Activated CD4-positive, alpha-beta T cell treated with anti-CD3 and anti-CD28 coated beads, Interleukin-2, amount 50 U/mL, for 24 hours (primary cell): ENCODE data around the gene ETV6.

Experiments used
- DNase-seq, 2 donors: peaks; one replicate each; pipeline ENCODE4 v3.0.0-alpha.2; 2020; ENCODE audit warnings: low read depth in 1 of 2, low spot score in 1 of 2

Gene ETV6

GRCh38 chr12:11642785-11643184 is 6.7 kb upstream of the ETV6 start:
- DNase-seq: no peak

- DNase-seq: no peak
These were observed 4.1 kb upstream of the ETV6 start for GRCh38 chr12:11645391-11645790.

- peak; percentile 51 to 53 for DNase-seq
These were observed 711 bp upstream of the ETV6 start for GRCh38 chr12:11648514-11649412.

- DNase-seq: no peak
These were observed 1.1 kb downstream of the ETV6 start for GRCh38 chr12:11650286-11651281.

GRCh38 chr12:11651381-11651780 is 1.9 kb downstream of the ETV6 start:
- DNase-seq: no peak

- no peak for DNase-seq
These were observed 2.3 kb downstream of the ETV6 start for GRCh38 chr12:11651785-11652184.

- no peak for DNase-seq
These were observed 3.0 kb downstream of the ETV6 start for GRCh38 chr12:11652351-11653040.

GRCh38 chr12:11653215-11653753 is 3.8 kb downstream of the ETV6 start:
- peak in 1 of 2 donors; percentile 9 for DNase-seq

GRCh38 chr12:11654338-11654737 is 4.9 kb downstream of the ETV6 start:
- no peak for DNase-seq

- no peak for DNase-seq
These were observed 5.3 kb downstream of the ETV6 start for GRCh38 chr12:11654802-11655201.

GRCh38 chr12:11655842-11656241 is 6.4 kb downstream of the ETV6 start:
- DNase-seq: no peak

- no peak for DNase-seq
These were observed 7.1 kb downstream of the ETV6 start for GRCh38 chr12:11656550-11656949.

- DNase-seq: no peak
These were observed 8.0 kb downstream of the ETV6 start for GRCh38 chr12:11657511-11657910.

GRCh38 chr12:11658791-11659190 is 9.3 kb downstream of the ETV6 start:
- DNase-seq: no peak

GRCh38 chr12:11660624-11661023 is 11.2 kb downstream of the ETV6 start:
- no peak for DNase-seq

GRCh38 chr12:11661491-11662089 is 12.1 kb downstream of the ETV6 start:
- DNase-seq: no peak

GRCh38 chr12:11662369-11662768 is 12.9 kb downstream of the ETV6 start:
- DNase-seq: no peak

- no peak for DNase-seq
These were observed 13.7 kb downstream of the ETV6 start for GRCh38 chr12:11663130-11663529.

GRCh38 chr12:11664101-11664500 is 14.6 kb downstream of the ETV6 start:
- no peak for DNase-seq
